AG10803 (cell line): ENCODE results near the gene APOBEC3A.

ENCODE experiments used
- DNase-seq: peaks from one replicate; pipeline ENCODE4 v3.0.0; 2010; ENCODE audit warnings: low read depth
- H3K4me3 ChIP-seq: 2 replicates; pipeline ENCODE4 v1.5.1; 2011; ENCODE audit warnings: mild to moderate bottlenecking, low read length, control low read depth
- TF ChIP-seq, protein P1 (sequence below): conservative IDR thresholded peaks from 2 replicates; pipeline ENCODE4 v1.5.1; 2011; ENCODE audit warnings: mild to moderate bottlenecking, low read length, control low read depth, inconsistent platforms

The APOBEC3A gene

GRCh38 chr22:38947321-38948140, 9.9 kb upstream of the APOBEC3A start:
- no peak for DNase-seq
- TF ChIP-seq, protein P1, sequence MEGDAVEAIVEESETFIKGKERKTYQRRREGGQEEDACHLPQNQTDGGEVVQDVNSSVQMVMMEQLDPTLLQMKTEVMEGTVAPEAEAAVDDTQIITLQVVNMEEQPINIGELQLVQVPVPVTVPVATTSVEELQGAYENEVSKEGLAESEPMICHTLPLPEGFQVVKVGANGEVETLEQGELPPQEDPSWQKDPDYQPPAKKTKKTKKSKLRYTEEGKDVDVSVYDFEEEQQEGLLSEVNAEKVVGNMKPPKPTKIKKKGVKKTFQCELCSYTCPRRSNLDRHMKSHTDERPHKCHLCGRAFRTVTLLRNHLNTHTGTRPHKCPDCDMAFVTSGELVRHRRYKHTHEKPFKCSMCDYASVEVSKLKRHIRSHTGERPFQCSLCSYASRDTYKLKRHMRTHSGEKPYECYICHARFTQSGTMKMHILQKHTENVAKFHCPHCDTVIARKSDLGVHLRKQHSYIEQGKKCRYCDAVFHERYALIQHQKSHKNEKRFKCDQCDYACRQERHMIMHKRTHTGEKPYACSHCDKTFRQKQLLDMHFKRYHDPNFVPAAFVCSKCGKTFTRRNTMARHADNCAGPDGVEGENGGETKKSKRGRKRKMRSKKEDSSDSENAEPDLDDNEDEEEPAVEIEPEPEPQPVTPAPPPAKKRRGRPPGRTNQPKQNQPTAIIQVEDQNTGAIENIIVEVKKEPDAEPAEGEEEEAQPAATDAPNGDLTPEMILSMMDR: no peak
- no peak overlapping the region for H3K4me3 ChIP-seq

DNA sequence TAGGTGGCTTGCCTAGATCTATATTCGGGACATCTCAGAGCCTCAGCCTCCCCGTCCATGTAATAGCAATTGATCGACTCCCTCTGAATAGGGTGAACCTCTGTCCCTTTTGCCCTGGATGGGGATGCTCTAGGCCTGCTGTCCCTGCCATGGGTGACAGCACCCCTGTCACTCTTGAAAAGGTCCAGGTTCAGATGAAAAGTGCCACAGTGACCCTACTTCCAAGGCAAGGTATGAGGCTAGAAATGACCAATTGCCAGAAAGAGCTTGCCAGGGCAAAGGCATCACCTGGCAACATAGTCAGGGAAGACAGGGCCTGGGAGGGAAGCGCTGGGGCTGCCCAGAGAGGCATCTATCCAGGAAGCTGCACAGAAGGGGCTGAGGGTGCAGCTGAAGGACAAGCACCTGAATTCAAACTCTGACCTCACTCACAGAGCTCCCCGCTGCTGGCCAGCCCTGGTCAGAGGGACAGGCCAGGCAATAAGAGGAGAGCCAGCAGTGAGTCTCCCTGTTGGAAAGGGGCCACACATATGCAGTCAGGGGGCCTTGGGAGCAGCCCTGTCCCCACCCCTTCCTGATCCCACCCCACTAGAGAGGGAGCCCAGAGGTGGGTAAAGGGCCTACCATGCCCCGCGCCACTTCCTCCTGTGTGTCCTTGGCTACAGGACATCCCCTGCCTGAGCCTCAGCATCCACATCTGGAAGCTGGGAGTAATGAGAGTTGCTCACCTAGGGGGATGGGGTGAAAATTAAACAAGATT, 9.0 kb upstream of the APOBEC3A start:
- TF ChIP-seq, protein P1: no peak
- DNase-seq: no peak
- H3K4me3 ChIP-seq: no peak overlapping the region

- H3K4me3 ChIP-seq: no peak overlapping the region
- TF ChIP-seq, protein P1: no peak
- no peak for DNase-seq
Measured at GRCh38 chr22:38949889-38950405, 7.5 kb upstream of the APOBEC3A start.

DNA sequence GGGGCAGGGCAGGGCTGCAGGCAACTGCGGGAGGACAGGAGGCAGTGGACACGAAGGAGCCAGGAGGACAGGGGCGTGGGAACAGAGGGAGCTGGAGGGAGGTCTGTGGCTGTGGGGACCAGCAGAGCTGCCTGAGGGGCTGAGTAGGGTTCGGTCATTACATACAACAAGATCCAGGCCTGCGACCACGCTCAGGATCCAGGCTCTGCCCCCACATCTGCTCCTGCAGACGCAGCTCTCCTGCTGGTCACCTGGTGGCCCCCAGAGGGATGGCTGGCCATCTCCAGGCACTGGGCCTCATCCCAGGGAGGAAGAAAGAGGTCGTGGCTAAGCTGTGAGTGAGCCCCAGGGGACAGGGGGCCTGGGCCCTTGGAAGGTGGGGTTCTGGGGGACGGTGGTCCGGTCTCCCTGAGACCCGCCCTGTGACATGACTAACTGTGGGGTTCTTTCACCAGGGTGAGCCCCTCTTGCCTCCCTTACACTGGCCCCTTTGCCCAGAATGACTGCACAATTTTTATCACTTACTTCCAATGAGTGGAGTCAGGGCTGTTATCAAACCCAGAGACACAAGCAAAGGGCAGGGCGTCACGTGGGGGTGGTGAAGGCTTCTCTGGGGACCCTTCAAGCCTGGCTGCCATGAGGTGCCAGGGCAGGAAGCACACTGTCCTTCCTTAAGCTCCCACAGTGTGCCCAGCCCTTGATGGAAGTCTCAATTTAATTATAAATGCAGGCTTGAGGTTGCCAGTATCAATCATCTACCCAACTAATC, 6.7 kb upstream of the APOBEC3A start:
- TF ChIP-seq, protein P1: no peak
- H3K4me3 ChIP-seq: no peak overlapping the region
- DNase-seq: no peak

GRCh38 chr22:38951734-38952133, 5.7 kb upstream of the APOBEC3A start:
- no peak overlapping the region for H3K4me3 ChIP-seq
- no peak for DNase-seq
- TF ChIP-seq, protein P1: no peak

- TF ChIP-seq, protein P1: no peak
- DNase-seq: no peak
- no peak overlapping the region for H3K4me3 ChIP-seq
Measured at GRCh38 chr22:38952281-38952993, 5.0 kb upstream of the APOBEC3A start.
